GM21515 (cell line): ENCODE data around the gene NDST4.
"Not testable (repeated sequence)": the region's sequence is repeated elsewhere in the genome, so short reads cannot be mapped to it uniquely, and the experiment has no call there.

Experiments used
- ATAC-seq: cut with Tn5 transposase; IDR thresholded peaks from one replicate; pipeline ENCODE4 v1.9.1; 2021; ENCODE audit not compliant: unreplicated experiment

NDST4 gene

DNA sequence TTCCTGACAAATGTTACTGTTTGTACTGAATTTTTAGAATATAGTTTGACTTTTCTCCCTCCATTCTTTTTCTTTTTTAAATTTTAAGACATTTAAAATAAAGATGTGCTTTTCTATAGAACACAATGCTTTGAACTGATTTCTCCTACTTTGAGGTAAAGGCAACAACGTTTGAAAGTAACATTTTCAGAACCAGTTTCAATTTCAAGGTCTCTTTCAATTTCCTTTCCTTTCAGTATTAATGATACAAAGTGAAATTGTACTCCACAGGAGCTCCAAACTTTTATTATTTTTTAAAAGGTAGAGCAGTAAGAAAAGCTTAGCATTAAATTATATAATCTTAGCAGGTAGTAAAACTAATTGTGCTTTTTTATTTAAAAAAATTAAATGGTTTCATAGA, 54.9 kb downstream of the NDST4 start:
- ATAC-seq = no peak

DNA sequence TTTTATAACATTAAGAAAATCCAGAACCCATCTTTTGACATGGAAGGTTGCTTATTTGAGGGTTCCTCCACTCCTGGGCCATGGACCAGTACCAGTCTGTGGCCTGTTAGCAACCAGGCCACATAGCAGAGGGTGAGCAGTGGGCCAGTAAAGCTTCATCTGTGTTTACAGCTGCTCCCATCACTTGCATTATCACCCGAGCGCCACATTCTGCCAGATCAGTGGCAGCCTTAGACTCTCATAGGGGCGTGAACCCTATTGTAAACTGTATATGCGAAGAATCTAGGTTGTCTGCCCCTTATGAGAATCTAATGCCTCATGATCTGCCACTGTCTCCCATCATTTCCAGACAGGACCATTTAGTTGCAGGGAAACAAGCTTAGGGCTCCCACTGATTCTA, 58.6 kb downstream of the NDST4 start:
- no peak for ATAC-seq

DNA sequence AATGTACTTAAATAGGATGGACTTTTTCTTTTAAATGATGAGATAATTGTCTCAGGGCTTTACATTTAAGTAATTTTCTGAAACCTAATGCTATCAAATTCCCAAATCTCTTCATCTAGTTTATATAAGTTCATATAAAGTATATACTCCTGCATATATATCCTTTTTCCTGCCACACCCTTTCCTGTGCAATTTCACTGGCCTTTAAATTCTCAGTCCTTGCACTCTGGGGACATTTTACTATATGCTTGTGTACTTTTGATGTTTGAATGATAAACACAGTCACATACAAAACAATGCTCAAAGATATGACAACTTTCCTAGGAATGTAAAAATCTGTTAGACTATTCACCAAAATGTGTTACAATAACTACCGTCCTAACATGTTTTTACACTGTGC, 60.1 kb downstream of the NDST4 start:
- no peak for ATAC-seq

DNA sequence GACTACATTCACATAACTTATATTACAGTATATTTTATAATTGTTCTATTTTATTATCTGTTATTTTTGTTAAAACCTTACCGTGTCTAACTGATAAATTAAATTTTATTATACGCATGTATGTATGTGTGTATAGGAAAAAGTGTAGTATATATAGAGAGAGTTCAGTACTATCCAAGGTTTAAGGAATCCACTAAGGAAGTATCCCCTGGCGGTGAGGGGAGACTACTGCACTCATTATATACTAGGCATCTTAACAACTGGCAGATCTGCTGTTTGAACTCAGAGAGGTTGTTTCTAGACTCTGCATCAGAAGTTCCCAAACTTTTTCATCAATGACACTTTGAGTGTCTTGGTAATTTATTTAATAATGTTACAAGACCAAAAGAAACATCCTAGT, 70.9 kb downstream of the NDST4 start:
- no peak for ATAC-seq

DNA sequence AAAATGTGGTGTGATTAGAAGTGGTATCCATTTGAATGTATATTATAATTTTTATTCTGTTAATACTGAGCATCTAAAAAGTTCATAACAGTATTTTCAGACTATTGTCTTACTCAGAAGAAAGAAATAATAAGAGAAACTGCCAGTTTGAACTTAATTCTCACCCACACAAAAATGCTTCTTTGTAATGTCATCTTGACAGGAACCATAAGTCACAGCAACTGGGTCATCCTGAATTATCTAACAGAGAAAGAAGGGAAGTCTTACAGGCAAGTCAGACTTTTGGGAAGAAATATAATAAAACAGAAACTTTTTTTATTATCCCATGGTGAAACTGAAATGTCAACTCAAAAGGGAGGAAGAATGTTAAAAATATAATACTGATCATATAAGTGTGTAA, 83.1 kb downstream of the NDST4 start:
- ATAC-seq = no peak

DNA sequence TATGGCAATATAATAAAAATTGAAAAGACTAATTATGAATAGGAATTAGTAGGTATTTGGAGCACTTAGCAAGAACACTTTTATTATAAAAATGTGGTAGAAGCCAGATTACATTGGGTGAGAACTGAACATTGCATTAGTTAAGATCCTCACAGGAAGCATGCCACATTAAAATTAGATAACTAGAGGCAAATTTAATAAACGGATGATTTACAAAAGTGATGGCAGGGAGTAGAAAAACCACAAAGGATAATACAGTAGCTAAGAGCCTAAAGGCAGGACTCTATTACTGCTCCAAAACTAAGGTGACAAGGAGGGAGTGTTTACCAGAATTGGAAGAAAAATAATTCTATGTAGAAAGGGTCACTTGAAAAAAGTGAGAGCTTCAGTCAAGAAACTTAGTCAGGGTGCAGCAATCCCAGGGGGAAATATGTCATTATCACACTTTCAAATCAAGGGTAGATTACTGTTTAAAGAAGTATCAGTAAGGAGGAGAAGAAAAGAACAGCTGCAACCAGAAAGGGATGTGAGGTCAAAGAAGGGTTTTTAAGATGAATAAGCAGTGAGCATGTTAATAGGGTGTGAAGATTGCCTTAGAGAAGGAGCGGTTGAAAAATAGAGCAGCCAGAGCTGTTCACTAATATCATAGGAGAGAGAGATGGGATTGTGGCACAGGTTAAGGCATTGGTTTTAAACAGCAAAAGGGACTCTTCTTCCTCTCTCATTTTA, 84.6 kb downstream of the NDST4 start:
- no peak for ATAC-seq

DNA sequence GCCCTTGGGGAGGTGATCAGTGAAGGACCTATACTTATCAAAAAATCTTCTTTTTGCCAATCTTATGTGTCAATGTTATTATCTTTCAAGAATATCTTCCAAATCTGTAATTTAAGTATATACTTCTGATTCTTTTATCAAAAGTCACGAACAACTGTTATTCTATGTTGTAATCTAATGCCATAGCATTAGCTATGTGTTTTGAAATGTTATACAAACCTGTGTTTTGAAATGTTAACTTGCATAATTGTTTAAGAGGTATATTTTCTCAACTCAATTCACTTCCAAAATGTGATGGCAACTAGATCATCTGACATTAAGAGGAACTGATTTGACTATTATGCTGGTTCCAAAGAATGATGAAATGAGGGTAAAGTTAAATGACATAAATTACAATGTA, 113.5 kb downstream of the NDST4 start:
- no peak for ATAC-seq

DNA sequence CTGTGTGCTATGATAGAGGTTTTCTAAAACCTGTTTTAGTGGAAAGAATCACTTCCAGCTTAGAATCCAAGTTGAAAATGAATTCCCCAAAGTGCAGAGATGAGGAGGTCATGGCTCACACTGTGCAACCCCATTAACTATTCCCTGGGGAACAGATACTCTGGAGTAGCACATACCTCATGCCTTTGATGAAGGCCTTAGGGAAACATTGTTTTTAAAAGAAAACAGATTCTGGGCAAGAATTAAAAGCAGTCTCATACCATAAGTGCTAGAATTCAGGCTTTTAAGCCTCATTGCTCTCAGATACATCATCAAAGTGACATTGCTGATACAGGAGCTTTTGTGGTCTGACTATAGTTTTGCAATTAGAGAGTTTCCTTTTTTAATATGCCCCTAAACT, 115.1 kb downstream of the NDST4 start:
- ATAC-seq = no peak

DNA sequence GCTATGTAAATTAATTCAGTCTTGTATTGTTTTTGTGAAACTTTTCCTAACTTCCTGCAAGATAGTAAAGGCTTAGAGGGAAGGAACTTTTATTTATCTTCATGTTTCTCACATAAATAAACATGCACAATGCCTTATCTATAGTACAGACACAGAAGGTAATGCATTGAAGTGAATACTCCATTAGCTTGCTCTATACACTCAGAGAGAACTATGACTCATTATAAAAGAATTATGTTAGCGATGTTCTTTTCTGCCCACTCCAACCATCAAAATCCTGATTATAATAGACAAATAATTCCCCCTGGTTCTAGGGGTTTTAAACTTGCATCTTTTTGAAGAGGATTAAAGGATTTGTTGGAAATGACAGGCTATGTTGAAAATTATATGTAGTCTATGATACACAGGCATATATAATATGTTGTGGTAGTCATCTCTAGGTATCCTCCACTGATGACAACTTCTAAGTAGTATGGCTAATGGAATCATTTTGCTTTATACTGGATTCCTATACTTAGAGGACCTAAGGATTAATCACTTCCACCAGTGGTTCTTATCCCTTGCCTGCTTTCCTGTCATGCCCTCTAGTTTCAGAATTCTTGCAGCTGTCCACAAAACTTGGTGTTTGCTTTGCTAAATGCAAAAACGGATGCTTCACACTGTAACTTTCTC, 115.7 kb downstream of the NDST4 start:
- no peak for ATAC-seq

DNA sequence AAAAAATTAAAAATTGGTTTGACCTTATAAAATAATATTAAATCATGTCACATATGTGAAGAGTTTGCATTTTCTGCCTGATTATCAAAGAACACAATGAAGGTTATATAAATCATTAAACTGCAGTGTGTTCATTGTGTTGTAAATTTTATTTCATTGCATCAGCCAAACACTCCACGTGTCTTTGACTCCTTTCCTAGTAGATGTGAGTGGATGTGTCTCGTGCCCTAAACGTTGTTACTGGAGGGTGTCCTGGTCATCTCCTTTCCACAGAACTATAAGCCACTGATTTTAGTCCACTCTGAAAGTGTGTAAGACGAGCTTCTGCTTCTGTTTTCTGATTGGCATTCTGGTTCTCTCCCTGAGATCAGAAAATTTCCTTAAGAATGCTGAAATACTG, 127.3 kb downstream of the NDST4 start:
- no peak for ATAC-seq

DNA sequence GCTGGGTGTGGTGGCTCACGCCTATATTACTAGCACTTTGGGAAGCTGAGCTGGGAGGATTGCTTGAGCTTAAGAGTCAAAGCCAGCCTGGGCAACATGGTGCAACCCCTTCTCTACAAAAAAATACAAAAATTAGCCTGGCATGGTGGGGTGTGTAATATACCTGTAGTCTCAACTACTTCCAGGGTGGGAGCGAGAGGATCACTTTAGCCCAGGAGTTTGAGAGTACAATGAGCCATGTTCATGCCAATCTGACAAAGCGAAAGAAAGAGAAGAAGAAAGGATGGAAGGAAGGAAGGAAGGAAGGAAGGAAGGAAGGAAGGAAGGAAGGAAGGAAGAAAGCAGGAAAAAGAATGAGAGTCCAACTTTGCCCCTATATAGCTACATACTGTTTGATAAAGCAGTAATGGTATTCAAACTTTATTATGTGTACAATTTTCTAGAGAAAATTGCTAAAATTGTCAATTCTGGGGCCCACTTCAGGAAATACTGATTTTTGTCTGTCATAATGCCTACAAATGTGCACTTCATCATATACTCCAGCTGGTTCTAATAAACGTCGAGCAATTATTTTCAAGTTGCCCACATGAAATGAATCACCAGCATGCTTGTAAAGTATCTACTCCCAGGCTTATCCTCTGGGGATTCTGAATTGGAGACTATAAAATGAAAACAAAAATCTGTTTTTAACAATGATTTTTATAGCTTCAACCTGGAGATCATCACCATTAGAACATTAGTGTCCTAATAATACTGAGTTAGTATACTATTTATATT, 132.3 kb downstream of the NDST4 start:
- no peak for ATAC-seq

DNA sequence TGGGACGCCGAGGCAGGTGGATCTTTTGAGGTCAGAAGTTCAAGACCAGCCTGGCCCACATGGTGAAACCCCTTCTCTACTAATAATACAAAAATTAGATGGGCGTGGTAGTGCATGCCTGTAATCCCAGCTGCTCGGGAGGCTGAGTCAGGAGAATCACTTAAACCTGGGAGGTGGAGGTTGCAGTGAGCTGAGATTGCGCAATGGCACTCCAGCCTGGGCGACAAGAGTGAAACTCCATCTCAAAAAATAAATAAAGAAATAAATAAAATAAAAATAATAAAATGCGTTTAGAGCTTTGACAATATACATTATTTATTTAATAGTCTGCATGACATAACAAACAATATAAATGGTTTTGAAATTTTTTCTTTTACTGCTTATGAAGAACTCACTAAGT, 133.0 kb downstream of the NDST4 start:
- ATAC-seq = not testable (repeated sequence)

DNA sequence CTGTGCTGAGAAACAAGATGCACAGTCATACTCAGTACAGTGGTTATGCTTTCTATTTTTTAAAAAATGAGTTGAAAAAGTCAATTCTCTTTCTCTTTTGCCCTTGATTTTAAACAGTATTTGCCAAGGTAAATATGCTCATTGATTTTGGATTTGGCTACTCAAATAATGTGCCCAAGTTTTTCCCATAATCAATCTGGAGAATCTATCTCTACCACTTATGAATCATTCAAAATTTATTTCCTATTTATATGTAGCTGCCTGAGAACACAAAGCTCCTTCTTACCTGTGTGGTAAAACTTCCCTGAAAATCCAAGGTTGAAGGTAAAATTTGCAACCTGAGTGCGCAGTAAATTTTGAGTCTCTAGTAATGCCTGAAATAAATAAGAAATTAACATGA, 136.5 kb downstream of the NDST4 start:
- no peak for ATAC-seq

DNA sequence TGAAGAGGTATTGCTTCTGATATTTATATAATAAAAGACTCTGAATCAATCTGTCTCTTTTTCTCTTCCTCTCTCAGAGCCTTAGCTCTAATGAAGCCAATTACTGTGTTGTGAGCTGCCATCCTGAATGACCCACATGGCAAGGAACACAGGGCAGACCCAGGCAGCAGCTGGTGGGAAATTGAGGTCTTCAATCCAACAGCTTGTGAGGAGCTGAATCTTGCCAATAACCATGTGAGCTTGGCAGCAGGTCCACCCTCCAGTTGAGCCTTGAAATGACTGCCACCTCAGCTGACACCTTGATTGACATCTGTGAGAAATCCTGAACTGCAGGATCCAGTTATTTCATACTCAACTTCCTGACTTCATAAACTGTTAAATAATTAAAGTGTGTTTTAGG, 149.4 kb downstream of the NDST4 start:
- ATAC-seq = no peak

DNA sequence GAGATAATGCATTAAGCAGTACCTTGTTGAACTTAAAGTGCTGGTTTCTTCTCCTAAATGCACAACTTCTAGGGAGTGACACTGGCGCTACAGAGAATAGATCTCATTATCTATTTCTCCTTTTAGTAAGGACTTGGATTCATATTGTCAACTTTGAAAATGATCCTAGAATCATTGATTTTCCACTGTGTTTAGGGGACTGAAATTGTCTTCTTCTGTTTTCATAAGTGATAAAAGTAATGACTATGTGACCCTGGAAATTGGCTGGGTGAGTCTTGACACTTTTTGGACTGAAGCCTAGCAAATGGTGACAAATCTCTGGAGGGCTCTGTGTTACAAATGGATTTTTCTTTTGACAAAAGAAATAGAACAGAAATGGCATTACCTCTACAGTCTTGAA, 167.8 kb downstream of the NDST4 start:
- ATAC-seq = no peak

DNA sequence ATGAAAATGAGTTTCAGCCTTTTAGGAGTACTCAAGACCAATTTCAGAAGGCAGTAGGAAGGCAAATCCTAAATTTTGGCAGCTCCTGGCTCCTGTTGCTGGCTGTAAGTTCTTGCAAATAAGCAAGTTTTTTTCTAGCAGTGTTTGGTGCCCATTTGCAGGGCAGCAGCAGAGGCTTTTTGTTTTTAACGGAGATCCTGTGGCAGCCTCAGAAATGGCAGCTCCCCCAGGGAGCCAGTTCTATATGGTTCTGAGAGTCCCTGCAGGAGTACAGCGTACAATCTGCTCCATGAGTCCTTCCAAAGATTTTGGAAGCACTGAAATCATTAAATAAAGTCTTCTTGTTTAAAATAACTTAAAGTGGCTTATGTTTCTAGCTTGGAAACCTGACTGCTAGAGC, 171.9 kb downstream of the NDST4 start:
- no peak for ATAC-seq

DNA sequence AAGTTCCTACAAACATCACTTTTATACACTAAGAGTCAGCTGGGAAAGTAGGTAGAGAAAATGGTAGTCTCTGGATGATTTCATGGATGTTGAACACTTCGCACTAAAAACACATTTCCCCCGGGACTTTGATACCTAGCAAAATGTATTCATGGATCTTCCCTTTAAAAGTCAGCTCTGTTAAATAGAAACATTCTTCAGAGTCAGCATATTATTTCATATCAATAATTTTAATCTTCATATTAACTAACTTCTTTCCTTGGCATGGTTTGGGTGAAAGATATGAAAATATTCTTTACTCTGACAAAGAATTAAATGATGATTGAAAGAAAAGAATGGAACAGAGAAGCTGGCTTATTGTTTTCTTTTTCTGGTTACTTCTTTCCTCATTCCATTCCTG, 185.5 kb downstream of the NDST4 start:
- no peak for ATAC-seq

DNA sequence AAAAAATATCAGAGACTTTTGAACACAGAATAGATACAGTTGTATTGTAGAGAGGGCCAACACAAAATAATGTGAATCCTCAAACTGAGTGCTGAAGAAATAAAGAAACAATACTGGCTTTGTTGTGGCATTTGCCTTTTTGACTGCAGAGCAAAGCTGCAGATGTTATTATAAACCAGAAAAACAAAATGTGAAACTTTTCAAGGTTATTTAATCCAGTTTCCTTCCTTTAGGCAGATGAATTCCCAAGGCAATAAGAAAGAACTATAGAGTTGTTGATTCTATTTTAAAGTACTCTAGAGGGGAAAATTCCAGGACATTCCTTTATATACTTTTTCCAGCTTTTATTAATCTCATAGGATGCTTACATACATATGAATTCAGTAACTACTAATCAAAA, 186.8 kb downstream of the NDST4 start:
- no peak for ATAC-seq

DNA sequence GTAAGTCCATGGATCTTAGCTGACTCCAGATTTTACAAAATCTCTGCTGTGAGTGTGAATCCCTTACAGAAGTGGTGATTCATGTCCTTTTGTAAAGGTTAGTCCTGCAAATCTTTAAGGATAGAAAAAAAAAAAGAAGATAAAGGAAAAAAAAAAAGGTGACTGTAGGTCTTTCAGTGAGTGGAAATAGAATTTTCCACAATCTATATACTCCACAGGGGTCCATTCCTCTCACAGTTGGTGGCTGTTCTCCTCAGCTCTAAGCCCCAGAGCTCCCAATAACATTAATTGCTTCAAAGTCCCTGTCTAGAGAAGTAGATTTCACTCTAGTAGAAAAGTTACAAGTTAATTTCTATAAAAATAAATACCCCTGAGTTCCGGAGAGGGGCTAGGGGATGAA, 189.1 kb downstream of the NDST4 start:
- no peak for ATAC-seq

DNA sequence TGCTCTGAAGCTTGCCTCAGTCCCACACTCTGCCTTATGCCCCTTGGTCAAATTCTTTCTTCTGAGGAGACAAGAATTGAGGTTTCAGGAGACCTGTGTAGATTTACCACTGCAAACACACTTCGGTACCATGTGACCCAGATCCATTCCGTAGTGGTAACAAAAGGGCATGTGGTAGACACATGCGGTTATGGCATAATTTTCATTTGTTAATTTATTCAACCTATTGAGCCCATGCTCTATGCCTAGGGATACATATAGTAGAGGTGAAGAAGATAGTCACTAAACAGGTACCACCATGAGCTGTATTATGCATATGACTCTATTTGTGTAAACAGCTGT, 190.9 kb downstream of the NDST4 start:
- ATAC-seq = no peak

DNA sequence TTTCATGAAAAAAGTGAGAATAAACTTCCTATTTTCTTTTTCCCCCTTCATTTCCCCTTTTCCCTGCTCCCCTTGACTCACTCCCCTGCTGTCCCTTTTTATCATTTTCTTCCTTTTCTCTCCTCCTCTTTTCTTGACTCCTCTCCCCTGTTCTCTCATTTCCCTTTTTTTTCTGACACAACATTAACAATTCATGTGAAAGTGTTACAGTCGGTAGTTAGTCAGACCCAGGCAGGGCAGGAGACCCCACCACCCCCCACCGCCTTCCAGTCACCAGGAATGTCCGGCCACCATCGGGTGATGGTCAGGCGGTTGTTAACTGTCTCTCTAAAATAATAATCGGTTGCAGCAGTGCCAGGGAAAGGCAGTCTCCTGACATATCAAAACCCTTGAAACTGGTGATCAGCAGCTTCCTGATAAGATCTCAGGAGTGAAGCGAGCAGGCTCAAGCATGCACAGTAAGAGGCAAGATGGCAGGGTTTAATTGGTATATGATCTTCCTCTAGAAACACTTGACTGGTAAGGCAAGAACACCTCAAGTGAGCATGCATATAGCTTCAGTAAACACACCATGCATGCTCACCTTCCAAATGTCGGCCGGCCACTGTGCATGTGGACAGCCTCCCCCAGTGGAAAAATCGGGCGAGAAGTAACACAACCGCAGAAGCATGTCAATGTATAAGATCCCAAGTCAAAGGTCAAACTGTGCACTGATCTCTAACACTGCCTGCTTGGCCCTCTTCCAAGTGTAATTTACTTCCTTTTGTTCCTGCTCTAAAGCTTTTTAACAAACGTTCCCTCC, 191.4 kb downstream of the NDST4 start:
- ATAC-seq = no peak

DNA sequence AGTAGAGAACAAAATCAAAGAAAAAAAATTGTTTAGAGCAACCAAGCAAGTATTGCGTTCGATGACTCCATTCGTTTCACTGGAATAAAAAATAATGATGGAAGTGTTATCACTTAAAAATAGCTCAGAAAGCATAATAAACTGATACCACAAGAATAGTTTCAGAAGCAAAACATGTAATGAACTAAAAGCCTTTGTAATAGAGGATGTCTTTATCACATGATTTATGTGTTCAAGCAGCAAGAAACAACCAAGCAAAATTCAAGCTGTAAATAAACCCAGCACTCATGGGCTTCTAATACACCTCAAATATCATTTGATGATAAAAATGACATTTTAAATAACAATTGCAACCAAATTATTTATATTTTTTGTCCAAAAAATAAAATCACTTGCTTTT, 192.2 kb downstream of the NDST4 start:
- ATAC-seq = no peak
